Type B pancreatic cell (in vitro differentiated cells): ENCODE results near the gene SDSL. TPM values are rescaled to one million over a fixed set of nuclear protein-coding genes. Genes with fewer than 3 reads are reported as not detected.

ENCODE experiments used
- DNase-seq: peaks from one replicate; pipeline ENCODE4 v3.0.0; 2021; ENCODE audit warnings: mixed read lengths; ENCODE audit not compliant: unreplicated experiment; ENCODE audit errors: extremely low spot score
- H3K27ac Mint-ChIP-seq: 2 replicates; pipeline ENCODE4 v1.8.0; 2021; ENCODE audit warnings: mild to moderate bottlenecking, mixed read lengths
- H3K27me3 Mint-ChIP-seq: 2 replicates; pipeline ENCODE4 v1.8.0; 2021; ENCODE audit warnings: mixed read lengths
- H3K36me3 Mint-ChIP-seq: 2 replicates; pipeline ENCODE4 v1.8.0; 2021; ENCODE audit warnings: mixed read lengths
- H3K4me1 Mint-ChIP-seq: one replicate; pipeline ENCODE4 v1.8.0; 2021; ENCODE audit warnings: mixed read lengths; ENCODE audit not compliant: unreplicated experiment
- H3K4me3 Mint-ChIP-seq: 2 replicates; pipeline ENCODE4 v1.8.0; 2021; ENCODE audit warnings: mild to moderate bottlenecking, mixed read lengths
- H3K9me3 Mint-ChIP-seq: 2 replicates; pipeline ENCODE4 v1.8.0; 2021; ENCODE audit warnings: mixed read lengths
- CTCF ChIP-seq: fragments of 200-600 bp; sonication (generic); conservative IDR thresholded peaks from 2 replicates; pipeline ENCODE4 v1.5.0; 2021; ENCODE audit warnings: antibody characterized with exemption, mild to moderate bottlenecking
- total RNA-seq: library from RNA; stranded (reverse); gene quantifications from 2 replicates; pipeline ENCODE4 v1.2.1, GENCODE V29; 2021; ENCODE audit warnings: low replicate concordance

Gene SDSL
- total RNA-seq, 1 donor from 2014 or later = 4.5 TPM

DNA sequence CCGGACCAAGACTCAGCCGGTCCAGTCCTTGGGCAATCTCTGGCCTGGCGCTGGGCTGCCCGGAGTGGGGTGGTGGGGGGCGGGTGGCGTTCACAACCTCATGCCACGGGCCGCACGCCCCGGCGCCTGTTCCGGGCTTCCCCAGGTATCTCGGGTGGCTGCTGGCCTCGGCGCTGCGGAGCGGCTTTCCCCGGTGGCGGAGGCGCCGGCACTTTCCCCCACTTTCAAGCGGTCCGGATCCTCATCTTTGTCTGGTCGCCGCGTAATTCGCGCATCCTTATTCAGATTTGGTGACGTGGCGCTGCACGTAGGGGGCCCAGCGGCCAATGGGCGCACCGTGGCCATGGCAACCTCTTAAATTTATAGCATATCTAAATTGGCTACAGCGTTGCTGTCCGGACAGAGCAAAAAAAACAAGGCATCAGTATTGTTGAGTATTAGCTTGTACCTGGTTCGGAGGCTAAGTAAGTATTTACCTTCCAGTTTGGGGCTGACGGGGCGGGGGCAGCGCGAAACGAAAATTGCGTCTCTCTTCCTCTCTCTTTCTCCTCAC lies 49.5 kb downstream of the SDSL start, which contains the start of gene LHX5:
TSS of gene LHX5 (minus strand) at position 253 of the 553 bp plus-strand sequence. CDS start 373 bp downstream, outside the sequence.
- H3K36me3 Mint-ChIP-seq = peaks cover 3% of the 10 kb centered on the region
- peaks cover 90% of the 10 kb centered on the region for H3K27me3 Mint-ChIP-seq
- no peak within 1 kb of the TSS for H3K27ac Mint-ChIP-seq
- TF ChIP-seq CTCF = no peak
- no peak for DNase-seq
- peak within 1 kb of the TSS; percentile 47 for H3K4me3 Mint-ChIP-seq
- H3K4me1 Mint-ChIP-seq = no peaks in the 10 kb centered on the region
- no peaks in the 10 kb centered on the region for H3K9me3 Mint-ChIP-seq

DNA sequence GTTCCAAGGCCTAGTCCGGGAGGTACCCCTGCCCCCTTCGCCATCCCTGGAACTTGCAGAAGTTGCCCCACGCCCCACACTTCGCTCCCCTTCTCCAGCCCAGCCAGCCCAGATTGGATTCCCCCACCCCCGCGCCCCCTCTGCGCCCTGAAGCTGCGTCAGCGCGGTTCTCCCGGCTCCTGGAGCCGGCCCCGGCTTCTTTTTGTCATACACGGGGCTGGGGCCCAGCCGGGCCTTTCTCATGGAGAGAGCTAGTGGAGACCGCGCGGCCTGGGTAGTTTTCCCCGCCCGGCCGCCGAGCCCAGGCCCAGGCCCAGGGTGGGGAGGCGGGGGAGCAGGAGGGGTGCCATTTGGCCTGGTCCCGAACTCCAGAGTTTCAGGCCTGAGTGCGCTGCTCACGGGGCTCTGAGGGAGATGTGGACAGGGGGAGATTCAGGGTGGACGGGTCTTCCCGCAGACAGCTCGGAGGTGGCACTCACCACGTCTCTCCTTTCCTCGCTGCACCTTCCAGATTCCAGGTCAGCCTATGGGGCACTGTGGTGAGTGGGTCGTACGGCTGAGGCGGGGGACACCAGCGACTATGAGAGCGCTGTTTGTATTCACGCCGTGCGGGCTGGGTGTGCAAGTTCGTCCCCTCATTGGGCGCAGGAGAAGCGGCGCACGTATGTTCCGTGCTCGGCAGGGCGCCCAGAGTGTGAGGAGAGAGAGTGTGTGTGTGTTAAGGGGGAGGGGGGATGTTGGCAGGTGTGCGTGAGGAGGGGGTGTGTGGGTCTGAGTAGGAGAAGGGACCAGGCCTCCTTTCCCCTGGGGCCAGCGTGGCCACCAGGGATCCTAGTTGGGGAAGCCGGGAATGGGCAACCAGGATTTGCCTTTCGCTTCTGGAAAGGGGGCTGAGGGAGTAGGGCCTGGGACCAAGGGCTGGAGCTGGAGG lies 50.3 kb downstream of the SDSL start:
- Mint-ChIP-seq H3K4me3 (peak overlapping the region; percentile 47), H3K36me3 (no peaks in the 10 kb centered on the region), H3K27ac (no peak overlapping the region), H3K9me3 (no peaks in the 10 kb centered on the region), H3K4me1 (no peaks in the 10 kb centered on the region), H3K27me3 (peaks cover 90% of the 10 kb centered on the region)
- no peak for DNase-seq
- TF ChIP-seq CTCF = no peak

DNA sequence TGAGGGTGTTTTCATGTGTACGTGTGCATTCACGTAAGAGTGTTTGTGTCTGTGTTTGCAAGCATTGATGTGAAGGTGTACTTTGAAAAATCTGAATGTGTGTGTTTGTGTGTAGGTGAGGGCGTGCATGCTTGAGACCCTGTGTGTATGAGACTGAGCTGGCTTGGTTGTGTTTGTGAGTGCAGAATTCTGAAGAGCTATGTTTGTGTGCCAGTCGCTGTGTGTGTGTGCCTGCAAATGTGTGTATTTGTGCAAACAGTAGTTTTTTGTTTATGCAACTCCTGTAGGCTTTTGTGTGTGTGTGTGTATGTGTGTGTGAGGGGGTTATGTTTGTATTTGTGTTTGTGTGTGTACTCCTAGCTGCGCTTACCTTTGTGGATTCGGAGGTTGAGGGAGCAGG lies 51.2 kb downstream of the SDSL start:
- H3K27ac Mint-ChIP-seq = no peak overlapping the region

DNA sequence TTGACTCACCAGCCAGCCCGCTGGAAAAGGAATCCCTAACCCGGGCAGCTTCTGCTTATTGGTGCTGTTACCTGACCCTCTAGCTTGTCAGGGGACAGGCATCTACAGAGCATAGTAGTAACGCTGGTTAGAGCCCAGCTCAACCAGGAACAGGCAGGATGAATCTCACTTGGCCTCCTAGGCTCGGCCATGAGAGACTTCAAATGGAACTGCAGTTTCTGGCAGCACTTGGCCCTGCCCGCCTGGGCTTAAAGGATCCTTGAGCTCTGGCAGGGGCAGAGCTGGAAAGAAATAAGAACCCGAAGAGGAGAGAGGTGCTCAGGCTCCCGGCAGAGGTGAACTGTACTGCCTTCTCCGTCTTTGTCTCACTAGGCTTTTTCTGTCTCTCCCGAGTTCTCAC lies 51.8 kb downstream of the SDSL start:
- no peaks in the 10 kb centered on the region for H3K4me1 Mint-ChIP-seq
- no peaks in the 10 kb centered on the region for H3K36me3 Mint-ChIP-seq
- no peak overlapping the region for H3K27ac Mint-ChIP-seq
- no peak for DNase-seq
- TF ChIP-seq CTCF = no peak
- H3K27me3 Mint-ChIP-seq = peaks cover 90% of the 10 kb centered on the region
- no peaks in the 10 kb centered on the region for H3K9me3 Mint-ChIP-seq
- no peak overlapping the region for H3K4me3 Mint-ChIP-seq

More for the DNA sequence above, 51.2 kb downstream of the SDSL start:
- Mint-ChIP-seq H3K27me3 (peaks cover 90% of the 10 kb centered on the region), H3K36me3 (no peaks in the 10 kb centered on the region), H3K4me1 (no peaks in the 10 kb centered on the region), H3K9me3 (no peaks in the 10 kb centered on the region), H3K4me3 (no peak overlapping the region)
- no peak for TF ChIP-seq CTCF
- no peak for DNase-seq

DNA sequence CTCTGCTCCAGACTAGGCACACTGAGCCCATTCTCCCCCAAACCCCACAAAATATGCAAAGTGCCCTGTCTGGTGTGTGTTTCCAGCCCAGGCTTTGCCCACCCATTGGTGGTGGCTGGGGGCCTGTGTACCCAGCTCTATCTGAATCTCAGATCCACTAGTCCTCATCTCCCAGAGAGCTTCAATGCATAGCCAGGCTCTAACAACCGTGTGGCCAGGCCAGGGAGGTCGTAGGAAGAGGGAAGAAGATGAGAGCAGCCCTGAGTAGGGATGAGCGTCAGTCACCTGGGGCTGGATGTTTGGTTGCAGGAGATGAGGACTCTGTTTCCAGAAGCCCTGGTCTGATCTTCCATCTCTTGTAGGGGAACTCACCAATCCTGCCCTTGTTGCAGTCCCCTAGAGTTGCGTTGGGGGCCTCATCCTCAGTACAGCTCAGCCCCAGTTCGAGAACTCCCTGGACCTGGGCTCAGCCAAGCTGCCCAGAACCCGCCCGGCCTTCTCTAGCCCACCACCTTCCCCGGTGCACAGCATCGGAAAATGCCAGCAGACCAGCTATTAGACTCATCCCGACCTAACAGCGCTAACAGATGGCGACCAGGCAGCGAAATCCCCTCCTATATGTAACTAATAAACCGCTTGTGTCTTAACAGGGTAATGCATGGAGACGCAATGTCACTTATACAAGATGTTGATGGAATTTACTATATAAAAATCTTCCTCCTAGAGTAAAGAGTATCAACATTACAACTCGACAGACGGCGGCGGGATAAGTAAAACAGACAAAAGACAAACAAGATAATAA lies 52.7 kb downstream of the SDSL start:
- Mint-ChIP-seq H3K9me3 (no peaks in the 10 kb centered on the region), H3K27me3 (peaks cover 90% of the 10 kb centered on the region), H3K27ac (no peak overlapping the region), H3K36me3 (no peaks in the 10 kb centered on the region), H3K4me3 (no peak overlapping the region), H3K4me1 (no peaks in the 10 kb centered on the region)
- DNase-seq = no peak
- TF ChIP-seq CTCF = no peak
